NCI-H128 (cell line): ENCODE data around the gene NEDD4L.

Source experiments
- DNase-seq: peaks from one replicate; lab custom pipeline; 2025; ENCODE audit not compliant: unreplicated experiment; lab: John Stamatoyannopoulos, UW

The NEDD4L gene

GRCh38 chr18:58407263-58407648, 363.2 kb downstream of the NEDD4L start:
- DNase-seq = no peak

DNA sequence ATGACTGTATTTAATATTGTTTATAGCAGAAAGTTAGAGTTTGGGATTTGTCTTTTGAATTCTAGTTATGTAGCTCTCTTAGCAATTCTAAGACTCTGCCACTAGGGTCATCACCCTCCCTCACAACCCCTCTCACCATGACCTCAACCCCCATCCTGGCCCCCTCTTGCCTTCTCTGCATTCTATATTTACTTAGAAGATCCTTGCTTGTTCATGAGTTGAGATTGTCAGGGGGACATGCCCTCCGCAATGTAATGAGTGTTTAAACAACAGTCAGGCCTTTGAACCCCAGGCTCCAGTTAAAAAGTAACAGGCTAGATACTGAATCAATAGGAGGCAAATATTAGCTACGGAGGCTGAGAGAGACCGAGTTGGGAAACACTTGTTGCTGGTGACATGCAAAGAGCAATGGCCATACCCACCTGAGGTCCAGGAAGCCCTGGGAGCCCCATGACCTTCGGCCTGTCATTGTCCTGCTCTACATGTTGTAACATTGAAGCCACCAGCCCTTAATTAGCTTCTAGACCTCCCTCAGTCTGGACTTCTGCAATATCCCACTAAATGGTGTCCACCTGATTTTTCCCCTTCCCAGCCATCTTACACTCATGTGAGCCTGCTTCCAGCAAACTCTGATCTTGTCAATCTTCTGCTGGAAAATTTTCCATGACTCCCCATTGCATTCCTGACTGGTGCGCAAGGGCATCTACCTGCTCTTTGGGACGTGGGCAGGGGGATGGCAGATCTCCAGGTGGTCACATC, 363.8 kb downstream of the NEDD4L start:
- no peak for DNase-seq

DNA sequence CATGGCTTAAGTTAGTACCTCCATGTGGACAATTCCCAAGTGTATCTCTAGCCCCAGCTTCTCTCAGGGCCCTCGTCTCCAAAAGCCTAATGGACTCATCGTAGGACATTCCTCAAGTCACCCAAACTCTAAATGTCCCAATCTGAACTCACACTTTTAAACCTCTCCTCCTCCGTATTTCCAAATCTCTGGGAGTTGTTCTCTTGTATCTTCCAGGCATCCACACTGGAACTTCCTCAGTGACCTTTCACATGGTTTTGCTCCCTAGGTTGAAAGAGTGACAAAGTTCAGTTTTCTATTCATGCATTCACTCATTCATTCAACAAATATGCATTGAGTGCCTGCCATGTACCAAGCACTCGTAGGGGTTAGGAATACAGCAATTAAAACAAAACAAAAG, 364.6 kb downstream of the NEDD4L start:
- no peak for DNase-seq

DNA sequence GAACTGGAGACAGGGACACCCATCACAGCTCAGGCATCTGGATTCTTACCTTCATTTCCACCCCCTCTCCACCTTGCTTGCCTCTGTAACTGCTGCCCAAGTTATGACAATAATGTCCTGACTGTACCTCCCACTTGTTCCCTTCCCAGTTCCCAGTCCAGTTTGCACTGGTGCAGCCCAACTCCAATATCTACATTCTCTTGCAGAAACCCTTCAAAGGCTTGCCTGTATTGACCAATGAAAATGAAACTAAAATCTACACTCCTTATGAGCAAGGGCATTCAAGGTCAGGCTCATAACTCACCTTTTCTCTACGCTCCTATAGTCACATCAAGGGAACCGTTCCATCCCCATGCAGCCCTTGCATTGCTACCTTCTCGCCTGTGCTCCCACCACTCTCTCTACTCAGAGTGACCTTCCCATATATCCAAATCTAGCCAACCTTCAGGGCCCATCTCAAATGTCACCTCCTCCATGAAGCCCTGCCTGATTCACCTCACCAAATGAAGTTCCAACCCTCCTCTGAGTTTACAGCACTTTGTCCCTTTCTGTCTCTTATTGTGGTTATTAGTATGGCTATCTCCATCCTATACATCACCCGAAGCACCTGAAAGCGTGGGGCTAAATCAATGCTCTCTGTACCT, 365.9 kb downstream of the NEDD4L start:
- no peak for DNase-seq

- no peak for DNase-seq
These were observed 367.3 kb downstream of the NEDD4L start for GRCh38 chr18:58411323-58411722.

GRCh38 chr18:58412844-58413666, 369.0 kb downstream of the NEDD4L start:
- DNase-seq = no peak

DNA sequence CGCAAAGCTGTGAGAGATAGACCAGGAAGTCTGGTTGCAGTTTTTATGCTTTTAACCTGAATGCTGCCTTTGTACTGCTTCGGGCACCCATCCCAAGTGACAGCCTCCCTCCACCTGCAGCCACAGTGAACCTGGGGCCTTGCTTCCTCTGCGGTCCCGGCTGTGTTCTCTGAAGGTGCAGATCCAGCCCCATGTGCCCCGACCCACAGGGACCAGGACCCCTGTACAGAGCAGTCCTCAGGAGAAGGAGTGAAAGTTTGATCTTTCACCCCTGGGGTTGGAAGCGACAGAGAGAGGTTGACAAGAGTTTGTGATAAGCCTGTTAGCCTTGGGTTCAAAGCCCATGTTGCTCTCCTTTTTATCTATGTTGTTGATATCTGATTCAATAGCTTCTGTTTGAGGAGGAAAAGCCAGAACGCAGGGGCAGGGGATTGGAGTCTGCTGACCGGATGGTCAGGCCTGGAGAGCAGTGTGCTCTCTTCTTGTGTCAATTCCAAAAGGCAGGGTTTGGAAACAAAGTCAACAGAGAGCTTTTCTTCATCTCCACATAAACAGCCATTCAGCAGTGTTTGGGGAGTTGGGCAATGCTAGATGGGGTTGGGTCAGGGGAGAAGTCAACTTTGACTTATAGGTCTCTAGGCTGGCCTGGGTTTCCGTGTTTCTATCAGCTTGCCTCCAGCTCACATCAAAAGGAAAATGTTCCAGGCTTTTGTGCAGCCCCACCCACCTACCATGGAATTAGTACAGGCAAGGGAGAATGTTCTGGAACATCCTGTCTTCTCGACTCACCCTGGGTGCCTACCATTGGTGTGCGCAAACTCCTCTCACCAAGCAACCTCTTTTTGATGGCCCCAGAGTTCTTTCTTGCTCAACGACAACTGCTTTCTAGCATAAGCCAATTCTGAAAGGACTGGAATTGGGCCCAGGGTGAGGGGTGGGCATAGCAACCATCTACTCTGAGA, 369.9 kb downstream of the NEDD4L start:
- DNase-seq = no peak

GRCh38 chr18:58416014-58416703, 372.1 kb downstream of the NEDD4L start:
- DNase-seq = no peak

DNA sequence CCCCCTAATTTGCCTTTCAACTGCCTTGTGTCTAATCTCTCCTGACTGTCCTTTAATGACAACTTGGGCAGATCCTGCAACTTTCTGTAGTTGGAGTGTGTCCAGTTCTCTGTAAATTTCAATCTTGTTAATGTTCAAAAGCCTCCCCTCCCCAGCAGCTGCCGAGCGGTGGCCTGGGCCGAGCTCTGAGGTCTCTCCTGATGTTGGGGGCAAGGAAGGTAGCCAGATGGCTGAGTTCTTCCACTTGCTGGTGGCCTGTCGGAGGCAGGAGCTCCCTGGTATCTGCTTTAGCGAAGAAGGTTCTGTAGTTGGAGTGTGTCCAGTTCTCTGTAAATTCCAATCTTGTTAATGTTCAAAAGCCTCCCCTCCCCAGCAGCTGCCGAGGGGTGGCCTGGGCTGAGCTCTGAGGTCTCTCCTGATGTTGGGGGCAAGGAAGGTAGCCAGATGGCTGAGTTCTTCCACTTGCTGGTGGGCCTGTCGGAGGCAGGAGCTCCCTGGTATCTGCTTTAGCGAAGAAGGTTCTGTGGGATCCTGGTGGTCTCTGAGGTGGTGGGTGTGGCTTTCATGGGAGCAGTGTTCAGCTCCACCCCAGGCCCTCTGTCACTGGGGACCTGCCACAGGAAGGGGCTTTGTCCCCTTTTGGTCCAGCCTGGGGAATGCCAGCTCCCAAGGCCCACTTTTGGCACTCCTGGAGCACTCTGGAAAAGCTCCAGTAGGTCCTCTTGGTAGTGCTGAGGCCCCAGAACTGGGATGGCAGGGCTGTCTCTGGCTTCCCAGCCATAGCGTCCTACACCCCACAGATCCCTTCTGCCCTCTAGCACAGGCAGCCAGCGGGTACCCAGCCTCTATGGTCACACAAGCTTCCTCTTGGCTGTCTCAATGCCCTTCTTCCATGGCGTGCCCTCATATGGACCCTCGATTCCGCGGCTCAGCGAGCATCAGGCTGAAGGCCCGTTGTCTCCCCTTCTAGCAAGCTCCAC, 373.0 kb downstream of the NEDD4L start:
- DNase-seq = no peak

DNA sequence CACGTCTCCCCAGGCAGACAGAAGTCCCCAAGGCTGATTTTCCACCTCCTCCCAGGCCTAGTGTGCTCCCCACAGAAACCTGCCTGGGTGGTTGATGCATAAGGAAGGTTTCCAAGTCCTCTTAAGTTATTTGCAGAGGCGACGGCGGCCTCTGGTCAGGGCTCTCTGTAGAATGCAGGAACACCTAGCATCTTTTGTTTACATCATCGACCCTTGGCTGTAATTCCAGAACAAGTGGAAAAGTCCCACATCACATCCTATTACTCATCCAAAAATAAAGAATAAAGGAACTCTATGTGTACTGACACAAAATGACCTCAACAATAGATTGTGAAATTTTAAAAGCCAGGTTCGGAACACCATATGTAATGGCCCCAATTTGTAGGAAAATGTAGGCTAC, 373.7 kb downstream of the NEDD4L start:
- DNase-seq = no peak

GRCh38 chr18:58418361-58418760, 374.3 kb downstream of the NEDD4L start:
- no peak for DNase-seq

DNA sequence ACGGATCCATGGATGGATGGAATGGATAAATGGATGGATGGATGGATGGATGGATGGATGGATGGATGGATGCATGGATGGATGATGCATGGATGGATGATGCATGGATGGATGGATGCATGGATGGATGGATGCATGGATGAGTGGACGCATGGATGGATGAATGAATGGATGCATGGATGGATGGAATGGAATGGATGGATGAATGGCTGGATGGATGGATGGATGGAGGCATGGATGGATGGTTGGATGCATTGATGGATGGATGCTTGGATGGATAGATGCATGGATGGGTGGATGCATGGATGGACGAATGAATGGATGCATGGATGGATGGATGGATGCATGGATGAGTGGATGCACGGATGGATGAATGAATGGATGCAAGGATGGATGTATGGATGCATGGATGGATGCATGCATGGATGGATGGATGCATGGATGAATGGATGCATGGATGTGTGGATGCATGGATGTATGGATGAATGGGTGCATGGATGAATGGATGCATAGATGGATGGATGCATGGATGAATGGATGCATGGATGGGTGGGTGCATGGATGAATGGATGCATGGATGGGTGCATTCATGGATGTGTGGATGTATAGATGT, 375.7 kb downstream of the NEDD4L start:
- DNase-seq = no peak

- DNase-seq = no peak
These were observed 382.6 kb downstream of the NEDD4L start for GRCh38 chr18:58426611-58427010.

- no peak for DNase-seq
These were observed 383.3 kb downstream of the NEDD4L start for GRCh38 chr18:58427321-58427720.

DNA sequence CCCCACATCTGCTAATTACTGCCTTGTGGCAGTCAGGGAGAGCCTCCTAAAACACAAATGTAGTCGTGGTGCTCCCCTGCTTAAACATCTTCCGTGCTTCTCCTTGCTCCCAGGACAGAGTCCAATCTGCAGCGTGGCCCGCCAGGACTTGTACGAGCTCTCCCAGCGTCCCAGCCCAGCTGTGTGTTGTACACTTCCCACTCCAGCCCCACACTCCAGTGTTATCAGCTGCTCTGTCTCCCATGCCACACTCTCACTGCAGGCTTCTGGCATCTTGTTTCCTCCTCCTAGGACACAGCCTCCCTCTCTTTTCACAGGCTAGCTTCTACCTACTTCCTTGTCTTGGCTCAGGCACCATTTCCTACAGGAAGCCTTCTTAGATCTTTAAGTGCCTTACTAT, 385.4 kb downstream of the NEDD4L start:
- DNase-seq = no peak

DNA sequence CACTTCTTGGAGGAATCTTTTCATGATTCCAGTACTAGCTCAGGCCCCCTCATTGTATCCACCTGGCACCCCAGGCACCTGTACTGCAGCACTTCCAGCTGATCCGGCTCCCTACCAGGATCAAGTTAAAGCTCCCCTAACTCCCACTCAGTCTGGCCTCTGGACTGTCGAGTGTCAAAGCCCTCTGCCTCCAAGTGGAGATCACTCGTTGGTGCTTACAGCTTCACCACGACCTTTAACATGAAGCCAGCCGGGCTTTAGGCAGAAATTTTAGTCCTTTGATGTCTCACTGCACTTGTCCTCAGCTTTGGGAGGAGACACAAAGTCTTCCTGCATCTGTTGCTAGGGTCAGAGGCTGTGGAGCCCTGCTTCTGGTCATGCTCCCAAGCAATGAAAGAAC, 387.2 kb downstream of the NEDD4L start:
- no peak for DNase-seq

DNA sequence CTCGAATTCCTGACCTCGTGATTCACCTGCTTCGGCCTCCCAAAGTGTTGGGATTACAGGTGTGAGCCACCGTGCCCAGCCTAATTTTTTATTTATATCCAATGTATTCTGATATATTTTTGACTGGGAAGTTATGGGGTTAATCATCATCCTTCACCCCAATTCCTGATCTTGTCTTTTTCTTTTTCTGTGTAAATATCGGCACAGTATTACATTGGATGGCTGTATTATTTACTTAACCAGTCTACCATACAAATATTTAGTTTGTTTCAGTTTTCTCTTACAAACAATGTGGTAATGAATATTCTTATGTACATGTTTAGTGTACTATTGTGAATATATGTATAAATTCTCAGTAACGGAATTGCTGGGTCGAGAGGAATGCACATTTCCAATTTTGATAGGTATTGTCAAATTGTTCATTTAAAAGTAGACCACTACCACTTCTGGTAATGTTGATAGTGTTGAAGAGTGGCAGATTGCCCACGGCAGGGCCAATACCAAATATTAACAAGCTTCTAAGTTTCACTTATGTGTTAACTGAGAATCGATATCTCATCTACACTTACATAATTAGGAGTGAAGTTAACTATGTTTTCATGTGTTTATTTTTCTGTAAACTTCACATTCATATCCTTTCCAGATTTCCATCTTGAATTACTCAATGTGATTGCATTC, 388.2 kb downstream of the NEDD4L start:
- no peak for DNase-seq
